ENCODE data around the gene PLAAT2. TPM values are rescaled to one million over a fixed set of nuclear protein-coding genes. Genes with fewer than 3 reads are reported as not detected.
"Not testable (repeated sequence)": the region's sequence is repeated elsewhere in the genome, so short reads cannot be mapped to it uniquely, and the experiment has no call there.

The PLAAT2 gene
- total RNA-seq, 1 experiment from 2014 or later, result 0.58 TPM

DNA sequence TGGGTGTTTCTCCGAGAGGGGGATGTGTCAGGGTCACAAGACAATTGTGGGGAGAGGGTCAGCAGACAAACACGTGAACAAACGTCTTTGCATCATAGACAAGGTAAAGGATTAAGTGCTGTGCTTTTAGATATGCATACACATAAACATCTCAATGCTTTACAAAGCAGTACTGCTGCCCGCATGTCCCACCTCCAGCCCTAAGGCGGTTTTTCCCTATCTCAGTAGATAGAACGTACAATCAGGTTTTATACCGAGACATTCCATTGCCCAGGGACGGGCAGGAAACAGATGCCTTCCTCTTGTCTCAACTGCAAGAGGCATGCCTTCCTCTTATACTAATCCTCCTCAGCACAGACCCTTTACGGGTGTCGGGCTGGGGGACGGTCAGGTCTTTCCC is 35.0 kb downstream of the PLAAT2 start:
- H3K4me1 Mint-ChIP-seq (ENCODE audit: insufficient read depth, unreplicated experiment), result peaks cover 14% of the 10 kb centered on the region
- H3K4me3 Mint-ChIP-seq (ENCODE audit: unreplicated experiment); CTCF ChIA-PET; POLR2A ChIA-PET; DNase-seq (ENCODE audit: unreplicated experiment); intact Hi-C loops (cut with micrococcal nuclease); BruUV-seq (replicated peaks); H3K27me3 Mint-ChIP-seq (ENCODE audit: insufficient read depth, unreplicated experiment); H3K36me3 Mint-ChIP-seq (ENCODE audit: insufficient read depth, unreplicated experiment); H3K27ac Mint-ChIP-seq (ENCODE audit: low read depth, unreplicated experiment): not testable (repeated sequence)
- peaks cover 12% of the 10 kb centered on the region for H3K9me3 Mint-ChIP-seq (ENCODE audit: unreplicated experiment)

DNA sequence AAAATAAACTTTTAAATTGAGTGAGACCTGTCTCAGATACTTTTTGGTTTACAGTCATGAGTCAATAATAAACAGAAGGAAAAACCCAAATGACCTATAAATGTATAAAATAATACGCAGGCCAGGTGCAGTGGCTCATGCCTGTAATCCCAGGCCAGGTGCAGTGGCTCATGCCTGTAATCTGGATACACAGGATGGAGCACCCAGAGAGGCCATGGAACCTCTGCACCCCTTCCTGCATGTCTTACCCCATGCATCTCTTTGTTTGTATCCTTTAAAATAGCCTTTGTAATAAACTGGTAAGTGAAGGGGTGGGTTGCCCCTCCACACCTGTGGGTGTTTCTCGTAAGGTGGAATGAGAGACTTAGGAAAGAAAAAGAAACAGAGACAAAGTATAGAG is 35.5 kb downstream of the PLAAT2 start:
- Mint-ChIP-seq H3K4me3 (ENCODE audit: unreplicated experiment) (no peak overlapping the region), H3K4me1 (ENCODE audit: insufficient read depth, unreplicated experiment) (peaks cover 14% of the 10 kb centered on the region), H3K27me3 (ENCODE audit: insufficient read depth, unreplicated experiment) (no peaks in the 10 kb centered on the region), H3K36me3 (ENCODE audit: insufficient read depth, unreplicated experiment) (no peaks in the 10 kb centered on the region), H3K9me3 (ENCODE audit: unreplicated experiment) (peaks cover 14% of the 10 kb centered on the region), H3K27ac (ENCODE audit: low read depth, unreplicated experiment) (no peak overlapping the region)
- POLR2A ChIA-PET, result no interaction called here
- DNase-seq (ENCODE audit: unreplicated experiment), result no peak
- BruUV-seq (replicated peaks), result no TSS peak
- CTCF ChIA-PET, result no interaction called here
- TF ChIP-seq, protein P1, sequence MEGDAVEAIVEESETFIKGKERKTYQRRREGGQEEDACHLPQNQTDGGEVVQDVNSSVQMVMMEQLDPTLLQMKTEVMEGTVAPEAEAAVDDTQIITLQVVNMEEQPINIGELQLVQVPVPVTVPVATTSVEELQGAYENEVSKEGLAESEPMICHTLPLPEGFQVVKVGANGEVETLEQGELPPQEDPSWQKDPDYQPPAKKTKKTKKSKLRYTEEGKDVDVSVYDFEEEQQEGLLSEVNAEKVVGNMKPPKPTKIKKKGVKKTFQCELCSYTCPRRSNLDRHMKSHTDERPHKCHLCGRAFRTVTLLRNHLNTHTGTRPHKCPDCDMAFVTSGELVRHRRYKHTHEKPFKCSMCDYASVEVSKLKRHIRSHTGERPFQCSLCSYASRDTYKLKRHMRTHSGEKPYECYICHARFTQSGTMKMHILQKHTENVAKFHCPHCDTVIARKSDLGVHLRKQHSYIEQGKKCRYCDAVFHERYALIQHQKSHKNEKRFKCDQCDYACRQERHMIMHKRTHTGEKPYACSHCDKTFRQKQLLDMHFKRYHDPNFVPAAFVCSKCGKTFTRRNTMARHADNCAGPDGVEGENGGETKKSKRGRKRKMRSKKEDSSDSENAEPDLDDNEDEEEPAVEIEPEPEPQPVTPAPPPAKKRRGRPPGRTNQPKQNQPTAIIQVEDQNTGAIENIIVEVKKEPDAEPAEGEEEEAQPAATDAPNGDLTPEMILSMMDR (IDR thresholded peaks at IDR 0.05; ENCODE audit: unreplicated experiment), result no peak
- intact Hi-C loops (cut with micrococcal nuclease), result no loop called here

DNA sequence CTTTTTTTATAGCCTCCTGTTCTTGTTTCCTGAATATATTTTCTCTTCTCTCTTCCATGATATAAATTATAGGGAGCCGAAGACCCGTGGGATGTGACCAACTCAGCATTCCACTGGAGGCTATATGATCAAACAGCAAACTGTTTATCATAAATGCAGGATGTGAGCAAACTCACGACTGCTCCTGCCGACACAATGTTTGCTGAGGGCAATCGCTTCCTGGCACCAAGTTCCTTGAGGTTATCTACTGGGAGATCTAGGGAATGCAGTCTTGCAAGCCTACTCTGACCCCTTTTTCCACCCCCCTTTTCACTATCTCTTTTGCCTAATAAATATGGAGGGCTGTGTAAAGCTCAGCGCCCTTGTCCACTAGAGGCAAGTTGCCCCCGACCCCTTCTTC is 40.0 kb downstream of the PLAAT2 start:
- Mint-ChIP-seq H3K9me3 (ENCODE audit: unreplicated experiment) (peaks cover 14% of the 10 kb centered on the region), H3K4me1 (ENCODE audit: insufficient read depth, unreplicated experiment) (no peaks in the 10 kb centered on the region), H3K27me3 (ENCODE audit: insufficient read depth, unreplicated experiment) (no peaks in the 10 kb centered on the region), H3K36me3 (ENCODE audit: insufficient read depth, unreplicated experiment) (no peaks in the 10 kb centered on the region), H3K27ac (ENCODE audit: low read depth, unreplicated experiment) (no peak overlapping the region), H3K4me3 (ENCODE audit: unreplicated experiment) (no peak overlapping the region)
- DNase-seq (ENCODE audit: unreplicated experiment), result no peak
- intact Hi-C loops (cut with micrococcal nuclease), result no loop called here
- ChIA-PET POLR2A (interaction anchor here (0.6 to 1.7 kb wide), 3 partner anchors 45 to 212 kb away, joined by 4 to 5 read pairs (median 4); no protein-coding TSS in a partner anchor), CTCF (interaction anchor here (0.6 kb wide), 1 partner anchor 216 kb away, joined by 4 read pairs; no protein-coding TSS in a partner anchor)
- BruUV-seq (replicated peaks), result no TSS peak
- TF ChIP-seq, protein P1 (IDR thresholded peaks at IDR 0.05; ENCODE audit: unreplicated experiment), result no peak

DNA sequence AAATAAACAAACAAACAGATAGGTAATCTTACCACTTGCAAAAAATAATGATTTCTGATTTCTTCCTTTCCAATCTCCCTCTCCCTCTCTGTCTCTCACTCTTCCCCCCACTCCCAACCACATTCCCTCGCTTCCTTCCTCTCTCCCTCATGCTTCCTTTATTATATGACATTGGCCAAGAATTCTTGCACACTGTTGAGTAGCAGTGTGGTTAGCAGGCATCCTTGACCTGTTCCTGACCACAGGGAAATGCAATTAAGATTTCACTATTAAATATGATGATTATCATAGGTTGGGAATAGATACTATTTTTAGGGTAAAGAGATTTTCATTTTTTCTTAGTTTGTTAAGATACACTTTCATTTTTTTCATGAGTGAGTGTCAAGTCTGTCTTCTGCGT is 41.3 kb downstream of the PLAAT2 start:
- BruUV-seq (replicated peaks), result no TSS peak
- DNase-seq (ENCODE audit: unreplicated experiment), result no peak
- H3K9me3 Mint-ChIP-seq (ENCODE audit: unreplicated experiment), result peaks cover 14% of the 10 kb centered on the region

More for the DNA sequence above, 41.3 kb downstream of the PLAAT2 start:
- TF ChIP-seq, protein P1 (IDR thresholded peaks at IDR 0.05; ENCODE audit: unreplicated experiment), result no peak
- ChIA-PET CTCF (interaction anchor here (2.2 kb wide), 1 partner anchor 43 kb away, joined by 9 read pairs; no protein-coding TSS in a partner anchor), POLR2A (no interaction called here)
- H3K27ac Mint-ChIP-seq (ENCODE audit: low read depth, unreplicated experiment), result no peak overlapping the region
- no peaks in the 10 kb centered on the region for H3K27me3 Mint-ChIP-seq (ENCODE audit: insufficient read depth, unreplicated experiment)
- H3K36me3 Mint-ChIP-seq (ENCODE audit: insufficient read depth, unreplicated experiment), result no peaks in the 10 kb centered on the region
- H3K4me1 Mint-ChIP-seq (ENCODE audit: insufficient read depth, unreplicated experiment), result no peaks in the 10 kb centered on the region
- no peak overlapping the region for H3K4me3 Mint-ChIP-seq (ENCODE audit: unreplicated experiment)
- intact Hi-C loops (cut with micrococcal nuclease), result no loop called here

Measured in MCF 10A (cell line).